Gastrocnemius medialis (tissue), 4 donors: ENCODE measurements around the gene USP6NL.

ENCODE experiments used
- CTCF ChIP-seq, 5 experiments: fragments of 450-650 bp in 3 of 5; fragments of 200-600 bp in 2 of 5; sonication (generic) in 2 of 5; IDR thresholded peaks in 4 of 5; conservative IDR thresholded peaks in 1 of 5; 1 replicate in 4 of 5; 2 replicates in 1 of 5; pipeline ENCODE4 v1.5.1; 2016 to 2019; ENCODE audit warnings: antibody characterized with exemption in 5 of 5, mild to moderate bottlenecking in 3 of 5, moderate library complexity in 3 of 5
- POLR2A ChIP-seq, 2 donors: fragments of 450-650 bp; IDR thresholded peaks; one replicate each; pipeline ENCODE4 v1.6.1; 2017; ENCODE audit warnings: antibody characterized with exemption in 2 of 2, mild to moderate bottlenecking in 2 of 2, moderate library complexity in 2 of 2

- TF ChIP-seq CTCF (IDR thresholded peaks at IDR 0.05 in 4 of 5, conservative IDR thresholded peaks at IDR 0.05 in 1 of 5), result no peak
- no peak for TF ChIP-seq POLR2A (IDR thresholded peaks at IDR 0.05)
Observed at GRCh38 chr10:11439523-11440053, 171.9 kb downstream of the USP6NL start.
